Esophagus squamous epithelium (tissue), 4 donors: ENCODE results near the gene SCYGR2.

Experiments used
- POLR2A ChIP-seq, 4 donors: fragments of 450-650 bp; IDR thresholded peaks; one replicate each; pipeline ENCODE4 v1.6.1; 2017; ENCODE audit warnings: antibody characterized with exemption in 4 of 4, mild to moderate bottlenecking in 4 of 4, moderate library complexity in 3 of 4
- TF ChIP-seq, protein P1 (sequence below), 6 experiments: fragments of 450-650 bp in 4 of 6; fragments of 200-600 bp in 2 of 6; sonication (generic) in 2 of 6; IDR thresholded peaks; one replicate each; pipeline ENCODE4 v1.5.1; 2016 to 2019; ENCODE audit warnings: antibody characterized with exemption in 6 of 6, mild to moderate bottlenecking in 4 of 6, moderate library complexity in 4 of 6

DNA sequence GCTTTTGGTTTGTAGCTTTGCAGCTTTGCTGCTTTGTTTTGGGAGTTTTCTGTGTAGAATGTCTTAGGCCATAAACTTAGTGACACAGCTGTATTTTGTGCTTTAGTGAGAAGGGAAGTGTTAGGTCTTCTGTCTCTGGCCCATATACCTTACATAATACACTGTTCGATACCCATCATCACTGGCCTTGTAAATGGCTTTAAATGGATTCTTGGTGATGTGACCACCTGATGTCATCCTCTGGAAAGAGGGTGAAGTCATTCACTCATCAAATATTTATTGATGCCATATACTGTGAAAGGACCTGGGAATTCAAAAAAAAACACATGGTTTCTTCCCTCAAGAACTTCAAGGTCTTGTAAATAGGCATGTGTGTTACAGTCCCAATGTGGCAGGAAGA, 18.9 kb upstream of the SCYGR2 start:
- TF ChIP-seq, protein P1, sequence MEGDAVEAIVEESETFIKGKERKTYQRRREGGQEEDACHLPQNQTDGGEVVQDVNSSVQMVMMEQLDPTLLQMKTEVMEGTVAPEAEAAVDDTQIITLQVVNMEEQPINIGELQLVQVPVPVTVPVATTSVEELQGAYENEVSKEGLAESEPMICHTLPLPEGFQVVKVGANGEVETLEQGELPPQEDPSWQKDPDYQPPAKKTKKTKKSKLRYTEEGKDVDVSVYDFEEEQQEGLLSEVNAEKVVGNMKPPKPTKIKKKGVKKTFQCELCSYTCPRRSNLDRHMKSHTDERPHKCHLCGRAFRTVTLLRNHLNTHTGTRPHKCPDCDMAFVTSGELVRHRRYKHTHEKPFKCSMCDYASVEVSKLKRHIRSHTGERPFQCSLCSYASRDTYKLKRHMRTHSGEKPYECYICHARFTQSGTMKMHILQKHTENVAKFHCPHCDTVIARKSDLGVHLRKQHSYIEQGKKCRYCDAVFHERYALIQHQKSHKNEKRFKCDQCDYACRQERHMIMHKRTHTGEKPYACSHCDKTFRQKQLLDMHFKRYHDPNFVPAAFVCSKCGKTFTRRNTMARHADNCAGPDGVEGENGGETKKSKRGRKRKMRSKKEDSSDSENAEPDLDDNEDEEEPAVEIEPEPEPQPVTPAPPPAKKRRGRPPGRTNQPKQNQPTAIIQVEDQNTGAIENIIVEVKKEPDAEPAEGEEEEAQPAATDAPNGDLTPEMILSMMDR (IDR thresholded peaks at IDR 0.05), result no peak
- no peak for TF ChIP-seq POLR2A (IDR thresholded peaks at IDR 0.05)
